Measurements from ENCODE around the gene LRCOL1.

The LRCOL1 gene

GRCh38 chr12:132642846-132643835 lies 32.8 kb upstream of the LRCOL1 start:
- TF ChIP-seq EZH2phosphoT487 (IDR thresholded peaks at IDR 0.05; ENCODE audit: low read depth), result no peak
- no peak for TF ChIP-seq CTCF (IDR thresholded peaks at IDR 0.05; ENCODE audit: low read depth, low read length)
- Histone ChIP-seq H3K4me1 (ENCODE audit: low read length) (no peaks in the 10 kb centered on the region), H2AFZ (ENCODE audit: low read depth, low read length) (no peak overlapping the region), H3K4me2 (ENCODE audit: low read length) (no peak overlapping the region), H3K27ac (ENCODE audit: low read length) (no peak overlapping the region), H3K9me3 (ENCODE audit: insufficient read depth, low read length) (no peaks in the 10 kb centered on the region), H3K79me2 (ENCODE audit: low read length) (no peaks in the 10 kb centered on the region), H3K9ac (ENCODE audit: low read length) (no peak overlapping the region), H3K4me3 (ENCODE audit: low read length) (no peak overlapping the region), H3K36me3 (replicated peaks; ENCODE audit: low read depth, low read length) (peaks cover 67% of the 10 kb centered on the region), H3K27me3 (ENCODE audit: low read depth, low read length) (no peaks in the 10 kb centered on the region), H4K20me1 (ENCODE audit: insufficient read depth, low read length) (peaks cover 5% of the 10 kb centered on the region; the same call in 1 of the 2 replicates)

GRCh38 chr12:132641811-132642650 lies 31.6 kb upstream of the LRCOL1 start:
- Histone ChIP-seq H3K9ac (ENCODE audit: low read length) (no peak overlapping the region), H3K4me1 (ENCODE audit: low read length) (no peaks in the 10 kb centered on the region), H3K27ac (ENCODE audit: low read length) (no peak overlapping the region), H4K20me1 (ENCODE audit: insufficient read depth, low read length) (peaks cover 6% of the 10 kb centered on the region; the same call in 1 of the 2 replicates), H3K27me3 (ENCODE audit: low read depth, low read length) (no peaks in the 10 kb centered on the region), H2AFZ (ENCODE audit: low read depth, low read length) (no peak overlapping the region), H3K4me2 (ENCODE audit: low read length) (no peak overlapping the region), H3K79me2 (ENCODE audit: low read length) (no peaks in the 10 kb centered on the region), H3K36me3 (replicated peaks; ENCODE audit: low read depth, low read length) (peaks cover 67% of the 10 kb centered on the region), H3K9me3 (ENCODE audit: insufficient read depth, low read length) (no peaks in the 10 kb centered on the region), H3K4me3 (ENCODE audit: low read length) (no peak overlapping the region)
- TF ChIP-seq EZH2phosphoT487 (IDR thresholded peaks at IDR 0.05; ENCODE audit: low read depth) (no peak), CTCF (IDR thresholded peaks at IDR 0.05; ENCODE audit: low read depth, low read length) (no peak)

- no peak for TF ChIP-seq CTCF (IDR thresholded peaks at IDR 0.05; ENCODE audit: low read depth, low read length)
- TF ChIP-seq EZH2phosphoT487 (IDR thresholded peaks at IDR 0.05; ENCODE audit: low read depth), result no peak
- Histone ChIP-seq H3K4me2 (ENCODE audit: low read length) (no peak overlapping the region), H3K9ac (ENCODE audit: low read length) (no peak overlapping the region), H3K4me3 (ENCODE audit: low read length) (no peak overlapping the region), H3K9me3 (ENCODE audit: insufficient read depth, low read length) (no peaks in the 10 kb centered on the region), H4K20me1 (ENCODE audit: insufficient read depth, low read length) (peaks cover 6% of the 10 kb centered on the region; the same call in 1 of the 2 replicates), H3K27ac (ENCODE audit: low read length) (no peak overlapping the region), H3K36me3 (replicated peaks; ENCODE audit: low read depth, low read length) (peaks cover 67% of the 10 kb centered on the region), H3K27me3 (ENCODE audit: low read depth, low read length) (no peaks in the 10 kb centered on the region), H2AFZ (ENCODE audit: low read depth, low read length) (no peak overlapping the region), H3K79me2 (ENCODE audit: low read length) (no peaks in the 10 kb centered on the region), H3K4me1 (ENCODE audit: low read length) (peaks cover 1% of the 10 kb centered on the region)
These were observed 30.6 kb upstream of the LRCOL1 start for GRCh38 chr12:132640936-132641335.
